BJ (cell line): Measurements from ENCODE around the gene H3-3A. TPM values are rescaled to one million over a fixed set of nuclear protein-coding genes. Genes with fewer than 3 reads are reported as not detected.

ENCODE experiments used
- CTCF ChIA-PET: fragments of 350-600 bp; formaldehyde crosslinking; extraction: SDS; loops from one replicate; lab custom pipeline; 2021; ENCODE audit warnings: antibody characterized with exemption, inconsistent platforms; lab: Yijun Ruan, JAX
- POLR2A ChIA-PET: fragments of 300-600 bp; sonication (Branson Sonifier 250); formaldehyde crosslinking; extraction: SDS; loops from one replicate; lab custom pipeline; 2021; ENCODE audit warnings: antibody characterized with exemption; lab: Charles Lee
- DNase-seq: peaks from one replicate; pipeline ENCODE4 v3.0.0-alpha.2; 2011; ENCODE audit warnings: low read depth
- H3K27me3 ChIP-seq: 2 replicates; pipeline ENCODE4 v1.6.0; 2011; ENCODE audit warnings: low read length; ENCODE audit not compliant: control insufficient read depth, insufficient read depth
- H3K36me3 ChIP-seq: 2 replicates; pipeline ENCODE4 v1.5.1; 2011; ENCODE audit warnings: low read length; ENCODE audit not compliant: control insufficient read depth, insufficient read depth
- H3K4me3 ChIP-seq: 2 replicates; pipeline ENCODE4 v1.5.1; 2011; ENCODE audit warnings: low read depth, mild to moderate bottlenecking, control low read depth, low read length
- CTCF ChIP-seq: IDR thresholded peaks from 2 replicates; pipeline ENCODE4 v1.5.1; 2011; ENCODE audit warnings: low read depth, mild to moderate bottlenecking, control low read depth, inconsistent platforms, low read length, moderate library complexity; ENCODE audit not compliant: insufficient read depth
- polyA plus RNA-seq: library from polyadenylated mRNA; depleted of rRNA; stranded (reverse); fragments of >200 nt; gene quantifications from 2 replicates; pipeline ENCODE4 v1.2.3, GENCODE V29; 2011

The H3-3A gene
- polyA plus RNA-seq, 1 experiment, result 164 TPM

- DNase-seq, result no peak
- Histone ChIP-seq H3K4me3 (no peak overlapping the region), H3K36me3 (no peaks in the 10 kb centered on the region), H3K27me3 (no peaks in the 10 kb centered on the region)
- ChIA-PET CTCF (interaction anchor here (3.2 kb wide), 1 partner anchor 30 kb away, joined by 13 read pairs; no protein-coding TSS in a partner anchor), POLR2A (no interaction called here)
- no peak for TF ChIP-seq CTCF
These were observed 32.8 kb downstream of the H3-3A start for GRCh38 chr1:226095286-226095685.

GRCh38 chr1:226097866-226098625 lies 35.5 kb downstream of the H3-3A start:
- ChIA-PET CTCF (no interaction called here), POLR2A (no interaction called here)
- DNase-seq, result no peak
- Histone ChIP-seq H3K4me3 (no peak overlapping the region), H3K27me3 (no peaks in the 10 kb centered on the region), H3K36me3 (no peaks in the 10 kb centered on the region)
- TF ChIP-seq CTCF, result no peak

- POLR2A ChIA-PET, result no interaction called here
- TF ChIP-seq CTCF, result no peak
- Histone ChIP-seq H3K4me3 (no peak overlapping the region), H3K36me3 (no peaks in the 10 kb centered on the region), H3K27me3 (no peaks in the 10 kb centered on the region)
- CTCF ChIA-PET, result interaction anchor here (0.7 to 1.0 kb wide), 3 partner anchors 10 to 34 kb away, joined by 3 read pairs; no protein-coding TSS in a partner anchor
- DNase-seq, result no peak
These were observed 36.6 kb downstream of the H3-3A start for GRCh38 chr1:226098870-226099835.

- no peaks in the 10 kb centered on the region for H3K27me3 ChIP-seq
- POLR2A ChIA-PET, result no interaction called here
- no peak for DNase-seq
- H3K4me3 ChIP-seq, result 0 out of 2 replicates have a peak overlapping the region, but pooled peaks have one; percentile 2
- CTCF ChIA-PET, result interaction anchor here (1.0 to 1.6 kb wide), 2 partner anchors 9 to 36 kb away, joined by 3 to 6 read pairs; no protein-coding TSS in a partner anchor
- no peaks in the 10 kb centered on the region for H3K36me3 ChIP-seq
- no peak for TF ChIP-seq CTCF
These were observed 38.2 kb downstream of the H3-3A start for GRCh38 chr1:226100436-226101391.
